Suppressor macrophage treated with lipopolysaccharide for 4 hours (primary cell): ENCODE measurements around the gene SHC4.
"Not testable (repeated sequence)": the region's sequence is repeated elsewhere in the genome, so short reads cannot be mapped to it uniquely, and the experiment has no call there.

Source experiments
- DNase-seq: peaks from one replicate; pipeline ENCODE4 v3.0.0-alpha.2; 2020

Gene SHC4

GRCh38 chr15:48877630-48878595 lies 85.8 kb downstream of the SHC4 start, which contains the start of gene EID1:
TSS of gene EID1 (plus strand) at chr15:48878134. CDS start at chr15:48878177, 43 bp downstream.
- DNase-seq = peak; percentile 97

- DNase-seq = no peak
Measured at GRCh38 chr15:48876057-48876456, 87.7 kb downstream of the SHC4 start.

- DNase-seq = no peak
Measured at GRCh38 chr15:48875241-48875960, 88.3 kb downstream of the SHC4 start.

- no peak for DNase-seq
Measured at GRCh38 chr15:48872632-48873031, 91.1 kb downstream of the SHC4 start.

GRCh38 chr15:48871542-48871941 lies 92.2 kb downstream of the SHC4 start:
- no peak for DNase-seq

GRCh38 chr15:48869966-48870365 lies 93.8 kb downstream of the SHC4 start:
- no peak for DNase-seq

GRCh38 chr15:48868536-48868935 lies 95.2 kb downstream of the SHC4 start:
- DNase-seq = no peak

- DNase-seq = no peak
Measured at GRCh38 chr15:48868023-48868422, 95.7 kb downstream of the SHC4 start.

- no peak for DNase-seq
Measured at GRCh38 chr15:48866141-48866563, 97.6 kb downstream of the SHC4 start.

GRCh38 chr15:48865370-48866079 lies 98.2 kb downstream of the SHC4 start:
- DNase-seq = no peak

GRCh38 chr15:48862705-48863104 lies 101.0 kb downstream of the SHC4 start:
- no peak for DNase-seq

GRCh38 chr15:48861813-48862431 lies 101.8 kb downstream of the SHC4 start:
- DNase-seq = peak; percentile 79

GRCh38 chr15:48859426-48859825 lies 104.3 kb downstream of the SHC4 start:
- no peak for DNase-seq

- DNase-seq = no peak
Measured at GRCh38 chr15:48858401-48858800, 105.3 kb downstream of the SHC4 start.

GRCh38 chr15:48856942-48857341 lies 106.8 kb downstream of the SHC4 start:
- DNase-seq = no peak

GRCh38 chr15:48855501-48856440 lies 107.9 kb downstream of the SHC4 start:
- no peak for DNase-seq

- DNase-seq = not testable (repeated sequence)
Measured at GRCh38 chr15:48854434-48854833, 109.3 kb downstream of the SHC4 start.

GRCh38 chr15:48851956-48852355 lies 111.8 kb downstream of the SHC4 start:
- DNase-seq = no peak

- no peak for DNase-seq
Measured at GRCh38 chr15:48850648-48851047, 113.1 kb downstream of the SHC4 start.

- DNase-seq = no peak
Measured at GRCh38 chr15:48845123-48845522, 118.6 kb downstream of the SHC4 start.

- no peak for DNase-seq
Measured at GRCh38 chr15:48842501-48842900, 121.2 kb downstream of the SHC4 start.

GRCh38 chr15:48834756-48835155 lies 129.0 kb downstream of the SHC4 start:
- no peak for DNase-seq
